NB4 (cell line): ENCODE results near the gene MICAL3.

Source experiments
- CTCF ChIP-seq: IDR thresholded peaks from one replicate; pipeline ENCODE4 v1.5.1; 2012; ENCODE audit warnings: low read depth, low read length
- MAX ChIP-seq: IDR thresholded peaks from 2 replicates; pipeline ENCODE4 v1.6.1; 2011; ENCODE audit warnings: low read depth, low read length
- MYC ChIP-seq: IDR thresholded peaks from 2 replicates; pipeline ENCODE4 v1.6.1; 2011; ENCODE audit warnings: low read depth, low read length
- POLR2A ChIP-seq: IDR thresholded peaks from 2 replicates; pipeline ENCODE4 v1.6.1; 2011; ENCODE audit warnings: mild to moderate bottlenecking; ENCODE audit not compliant: insufficient read length; ENCODE audit errors: extremely low read depth

- TF ChIP-seq CTCF (no peak), POLR2A (no peak), MAX (no peak), MYC (no peak)
Measured at GRCh38 chr22:17875156-17875555, 149.2 kb downstream of the MICAL3 start.
